H1 (cell line): Measurements from ENCODE around the gene OCSTAMP. TPM values are rescaled to one million over a fixed set of nuclear protein-coding genes. Genes with fewer than 3 reads are reported as not detected.

Source experiments
- CTCF ChIA-PET: fragments of 300-600 bp; sonication (Branson Sonifier 250); formaldehyde crosslinking; loops from one replicate; lab custom pipeline; 2021; ENCODE audit not compliant: partially characterized antibody; lab: Charles Lee
- POLR2A ChIA-PET: fragments of 300-600 bp; sonication (Branson Sonifier 250); formaldehyde crosslinking; loops from one replicate; lab custom pipeline; 2021; ENCODE audit warnings: inconsistent platforms; ENCODE audit not compliant: partially characterized antibody; lab: Charles Lee
- DNase-seq, 2 experiments: peaks; one replicate each; pipeline versions ENCODE4 v3.0.0 to v3.0.0-alpha.2; 2010 to 2022; ENCODE audit warnings: low spot score in 2 of 2, low read depth in 1 of 2, mixed read lengths in 1 of 2
- FAIRE-seq: peaks from 2 replicates; lab custom pipeline; 2011; peaks lifted over from hg19 to GRCh38; lab: Jason Lieb, UNC
- H2AFZ ChIP-seq: 2 replicates; pipeline ENCODE4 v1.8.1; 2012; ENCODE audit warnings: low read length, inconsistent platforms
- H2AK5ac ChIP-seq: 2 replicates; pipeline ENCODE4 v1.6.1; 2013; ENCODE audit warnings: low read depth, low read length
- H2BK120ac ChIP-seq: replicated peaks from 2 replicates; pipeline ENCODE3; 2013; ENCODE audit warnings: low read depth, low read length, inconsistent platforms
- H2BK12ac ChIP-seq: 2 replicates; pipeline ENCODE4 v1.6.1; 2013; ENCODE audit warnings: low read depth, low read length
- H2BK15ac ChIP-seq: 2 replicates; pipeline ENCODE4 v1.6.1; 2013; ENCODE audit warnings: low read length
- H2BK20ac ChIP-seq: 2 replicates; pipeline ENCODE4 v1.6.1; 2013; ENCODE audit warnings: low read length
- H2BK5ac ChIP-seq: 2 replicates; pipeline ENCODE4 v1.6.1; 2013; ENCODE audit warnings: low read depth, low read length
- H3K14ac ChIP-seq: 2 replicates; pipeline ENCODE4 v1.6.1; 2013; ENCODE audit warnings: inconsistent platforms; ENCODE audit not compliant: insufficient read length
- H3K18ac ChIP-seq: 2 replicates; pipeline ENCODE4 v1.6.1; 2013; ENCODE audit warnings: low read length; ENCODE audit errors: extremely low read depth
- H3K23ac ChIP-seq: 2 replicates; pipeline ENCODE4 v1.6.1; 2013; ENCODE audit warnings: inconsistent platforms; ENCODE audit not compliant: insufficient read length
- H3K23me2 ChIP-seq: 2 replicates; pipeline ENCODE4 v1.6.1; 2013; ENCODE audit warnings: low read depth, low read length
- H3K27ac ChIP-seq: 2 replicates; pipeline ENCODE4 v1.6.1; 2011; ENCODE audit warnings: low read depth, low read length, inconsistent platforms
- H3K27me3 ChIP-seq, 4 experiments: replicated peaks in 1 of 4; 1 replicate in 1 of 4; 2 replicates in 3 of 4; pipeline versions ENCODE4 v1.6.1 to v1.8.1; 2011 to 2013; ENCODE audit warnings: low read length in 3 of 4, mild to moderate bottlenecking in 3 of 4, inconsistent platforms in 2 of 4, mixed read lengths in 2 of 4, moderate library complexity in 1 of 4; ENCODE audit not compliant: control insufficient read depth in 3 of 4, insufficient read depth in 3 of 4; ENCODE audit errors: extremely low read depth in 1 of 4
- H3K36me3 ChIP-seq, 4 experiments: 2 replicates each; pipeline versions ENCODE4 v1.6.1 to v1.8.1; 2011 to 2013; ENCODE audit warnings: mild to moderate bottlenecking in 4 of 4, low read length in 3 of 4, moderate library complexity in 2 of 4, control low read depth in 1 of 4, inconsistent platforms in 1 of 4; ENCODE audit not compliant: insufficient read depth in 4 of 4, control insufficient read depth in 2 of 4
- H3K4ac ChIP-seq: replicated peaks from 2 replicates; pipeline ENCODE3; 2013; ENCODE audit warnings: low read length, low read depth, mixed read lengths, inconsistent platforms; ENCODE audit not compliant: insufficient read length
- H3K4me1 ChIP-seq, 4 experiments: replicated peaks in 1 of 4; 1 replicate in 1 of 4; 2 replicates in 3 of 4; pipeline versions ENCODE4 v1.6.1 to v1.8.1; 2011 to 2013; ENCODE audit warnings: low read length in 3 of 4, inconsistent platforms in 2 of 4, mixed read lengths in 1 of 4; ENCODE audit not compliant: insufficient read depth in 4 of 4, control insufficient read depth in 3 of 4
- H3K4me2 ChIP-seq, 2 experiments: 2 replicates each; pipeline versions ENCODE4 v1.6.1 to v1.8.1; 2011 to 2013; ENCODE audit warnings: low read depth in 2 of 2, low read length in 2 of 2, control low read depth in 1 of 2, inconsistent platforms in 1 of 2, mild to moderate bottlenecking in 1 of 2; ENCODE audit not compliant: insufficient read depth in 1 of 2
- H3K4me3 ChIP-seq, 4 experiments: fragments of 200-600, 300-600 bp in 1 of 4; sonication (generic), shearing (Covaris generic), sonication (Bioruptor Twin) in 1 of 4; 2 replicates each; pipeline versions ENCODE4 v1.5.1 to v1.8.1; 2011 to 2016; ENCODE audit warnings: low read length in 4 of 4, low read depth in 3 of 4, control low read depth in 2 of 4, inconsistent platforms in 2 of 4, mild to moderate bottlenecking in 2 of 4, mixed read lengths in 1 of 4, moderate library complexity in 1 of 4; ENCODE audit not compliant: insufficient read depth in 2 of 4; ENCODE audit errors: extremely low read depth in 1 of 4
- H3K56ac ChIP-seq: replicated peaks from 2 replicates; pipeline ENCODE3; 2013; ENCODE audit warnings: low read depth, mild to moderate bottlenecking, mixed read lengths, low read length, inconsistent platforms; ENCODE audit not compliant: insufficient read length
- H3K79me1 ChIP-seq: 2 replicates; pipeline ENCODE4 v1.6.1; 2013; ENCODE audit warnings: low read depth, low read length, control low read depth
- H3K79me2 ChIP-seq, 2 experiments: 2 replicates each; pipeline versions ENCODE4 v1.6.1 to v1.8.1; 2012 to 2013; ENCODE audit warnings: low read length in 2 of 2, mild to moderate bottlenecking in 2 of 2, inconsistent platforms in 1 of 2; ENCODE audit not compliant: insufficient read depth in 2 of 2, control insufficient read depth in 1 of 2
- H3K9ac ChIP-seq, 4 experiments: replicated peaks in 1 of 4; 1 replicate in 1 of 4; 2 replicates in 3 of 4; pipeline versions ENCODE4 v1.6.1 to v1.8.1; 2011 to 2013; ENCODE audit warnings: low read depth in 3 of 4, low read length in 3 of 4, control low read depth in 2 of 4, mild to moderate bottlenecking in 2 of 4, moderate library complexity in 2 of 4, inconsistent platforms in 1 of 4; ENCODE audit errors: extremely low read depth in 1 of 4
- H3K9me3 ChIP-seq, 2 experiments: 2 replicates each; pipeline versions ENCODE4 v1.6.1 to v1.8.1; 2012 to 2013; ENCODE audit warnings: mild to moderate bottlenecking in 2 of 2, moderate library complexity in 2 of 2, control low read depth in 1 of 2, inconsistent platforms in 1 of 2, low read depth in 1 of 2, low read length in 1 of 2, mixed read lengths in 1 of 2; ENCODE audit not compliant: insufficient read depth in 2 of 2
- H4K20me1 ChIP-seq, 2 experiments: replicated peaks in 1 of 2; 2 replicates each; pipeline versions ENCODE3 to v1.8.1; 2011 to 2013; ENCODE audit warnings: inconsistent platforms in 2 of 2, low read length in 2 of 2, mild to moderate bottlenecking in 1 of 2; ENCODE audit not compliant: insufficient read depth in 2 of 2, control insufficient read depth in 1 of 2
- H4K5ac ChIP-seq: 2 replicates; pipeline ENCODE4 v1.6.1; 2013; ENCODE audit warnings: low read length, low read depth, mixed read lengths, inconsistent platforms; ENCODE audit not compliant: insufficient read length
- H4K8ac ChIP-seq: 2 replicates; pipeline ENCODE4 v1.8.0; 2013; ENCODE audit warnings: mild to moderate bottlenecking, moderate library complexity, low read length, inconsistent platforms; ENCODE audit not compliant: insufficient read depth; ENCODE audit errors: extremely low read depth
- H4K91ac ChIP-seq: replicated peaks from 2 replicates; pipeline ENCODE3; 2013; ENCODE audit warnings: low read length, mixed read lengths, inconsistent platforms; ENCODE audit not compliant: insufficient read length
- CHD1 ChIP-seq: IDR thresholded peaks from 2 replicates; pipeline ENCODE4 v1.6.1; 2012; ENCODE audit warnings: low read depth, low read length, improper control_type of control experiment
- EP300 ChIP-seq, 2 experiments: IDR thresholded peaks; 1 replicate in 1 of 2; 2 replicates in 1 of 2; pipeline ENCODE4 v1.6.1; 2011 to 2012; ENCODE audit warnings: low read depth in 2 of 2, low read length in 2 of 2, mild to moderate bottlenecking in 2 of 2, borderline replicate concordance in 1 of 2, inconsistent platforms in 1 of 2, moderate library complexity in 1 of 2
- KDM4A ChIP-seq: IDR thresholded peaks from one replicate; pipeline ENCODE4 v1.7.1; 2012; ENCODE audit warnings: low read depth, mild to moderate bottlenecking, moderate library complexity, low read length, inconsistent platforms; ENCODE audit not compliant: severe bottlenecking
- MAFK ChIP-seq: IDR thresholded peaks from 2 replicates; pipeline ENCODE4 v1.6.1; 2012; ENCODE audit warnings: low read depth, mild to moderate bottlenecking, improper control_type of control experiment, low read length
- SRF ChIP-seq: IDR thresholded peaks from 2 replicates; pipeline ENCODE4 v1.6.1; 2011; ENCODE audit warnings: mild to moderate bottlenecking, low read depth, low read length, moderate library complexity
- TEAD4 ChIP-seq: IDR thresholded peaks from 2 replicates; pipeline ENCODE4 v1.6.1; 2012; ENCODE audit warnings: low read depth, low read length, inconsistent platforms, mixed read lengths
- WGBS, 2 experiments: shearing (Covaris generic) in 1 of 2; methylation state at CpG; one replicate each; pipeline versions ENCODE4 v1.1.6 to v1.1.7; 2013 to 2015; ENCODE audit warnings: low lambda C conversion rate in 2 of 2, mixed read lengths in 2 of 2, inconsistent platforms in 1 of 2, low coverage in 1 of 2, missing lambda C conversion rate in 1 of 2; ENCODE audit not compliant: insufficient replicate concordance in 2 of 2, insufficient coverage in 1 of 2, insufficient read length in 1 of 2; ENCODE audit errors: extremely low coverage in 1 of 2, missing lambda C conversion rate in 1 of 2; 5-methylcytosine and 5-hydroxymethylcytosine counted together
- polyA plus RNA-seq, 7 experiments: library from polyadenylated mRNA; depleted of rRNA in 3 of 7; stranded (reverse) in 5 of 7; unstranded in 2 of 7; fragments of >200 nt in 5 of 7; fragments of 200-250 nt in 2 of 7; gene quantifications; 1 replicate in 5 of 7; 2 replicates in 1 of 7; 4 replicates in 1 of 7; pipeline versions ENCODE4 v1.2.1 to v1.2.3, GENCODE V29; 2011 to 2013; ENCODE audit warnings: missing spikeins in 2 of 7, mixed read lengths in 2 of 7
- total RNA-seq: library from RNA; stranded (reverse); fragmentation: NEBNext Ultra II Directional; extraction: Animal tissue kit (Norgen Biotek cat#: 25700); gene quantifications from 2 replicates; pipeline ENCODE4 v1.2.1, GENCODE V29; 2021

The OCSTAMP gene
- total and polyA plus RNA-seq, 2 of the 8 experiments (the other 6 are each of a cell fraction or from before 2014, with no cell fraction given), result 0.09 to 0.13 TPM

- Histone ChIP-seq H3K4me3 (no peak overlapping the region), H3K9ac (no peak overlapping the region), H3K23ac (no peak overlapping the region), H3K27ac (no peak overlapping the region), H4K5ac (no peak overlapping the region), H3K23me2 (no peaks in the 10 kb centered on the region), H2BK120ac (no peak overlapping the region), H2BK20ac (no peak overlapping the region), H2BK12ac (no peak overlapping the region), H3K27me3 (no peaks in the 10 kb centered on the region), H4K91ac (no peak overlapping the region), H3K4me2 (no peak overlapping the region), H2AK5ac (no peak overlapping the region; the same call in 1 of the 2 replicates), H3K4ac (no peak overlapping the region), H3K14ac (no peak overlapping the region), H3K9me3 (no peaks in the 10 kb centered on the region), H3K18ac (no peak overlapping the region), H3K56ac (no peak overlapping the region), H3K79me1 (no peaks in the 10 kb centered on the region; the same call in 1 of the 2 replicates), H3K4me1 (peaks cover 14 to 24% (median 21%) of the 10 kb centered on the region in 4 experiments), H3K79me2 (no peaks in the 10 kb centered on the region), H4K20me1 (no peaks in the 10 kb centered on the region), H2BK5ac (no peak overlapping the region), H4K8ac (no peak overlapping the region), H2AFZ (no peak overlapping the region), H2BK15ac (no peak overlapping the region), H3K36me3 (no peaks in the 10 kb centered on the region)
- 84% methylated on average over 8 of the region's 8 CpGs; no CpG with 5 or more reads in 1 of the 2 experiments for WGBS, 2 experiments
- no peak for FAIRE-seq
- ChIA-PET POLR2A (interaction anchor here (1.5 kb wide), 2 partner anchors 15 to 126 kb away, joined by 4 to 5 read pairs; no protein-coding TSS in a partner anchor), CTCF (interaction anchor here (1.3 to 3.9 kb wide), 6 partner anchors 7 to 131 kb away, joined by 3 to 19 read pairs (median 8); partner anchors contain the start of gene TP53RK)
- TF ChIP-seq EP300 (IDR thresholded peaks at IDR 0.05; ENCODE audit: borderline replicate concordance in 1 of 2, low read depth in 2 of 2, low read length in 2 of 2) (no peak), TEAD4 (no peak), KDM4A (no peak), CHD1 (no peak), MAFK (no peak), SRF (no peak)
- DNase-seq, result no peak
Measured at GRCh38 chr20:46557231-46557956, 6.9 kb upstream of the OCSTAMP start.
